ENCODE data around the gene FDX1. TPM values are rescaled to one million over a fixed set of nuclear protein-coding genes. Genes with fewer than 3 reads are reported as not detected.

Gene FDX1
- total and polyA plus RNA-seq, 12 donors: 11.5 to 30.3 (median 21.9) TPM

DNA sequence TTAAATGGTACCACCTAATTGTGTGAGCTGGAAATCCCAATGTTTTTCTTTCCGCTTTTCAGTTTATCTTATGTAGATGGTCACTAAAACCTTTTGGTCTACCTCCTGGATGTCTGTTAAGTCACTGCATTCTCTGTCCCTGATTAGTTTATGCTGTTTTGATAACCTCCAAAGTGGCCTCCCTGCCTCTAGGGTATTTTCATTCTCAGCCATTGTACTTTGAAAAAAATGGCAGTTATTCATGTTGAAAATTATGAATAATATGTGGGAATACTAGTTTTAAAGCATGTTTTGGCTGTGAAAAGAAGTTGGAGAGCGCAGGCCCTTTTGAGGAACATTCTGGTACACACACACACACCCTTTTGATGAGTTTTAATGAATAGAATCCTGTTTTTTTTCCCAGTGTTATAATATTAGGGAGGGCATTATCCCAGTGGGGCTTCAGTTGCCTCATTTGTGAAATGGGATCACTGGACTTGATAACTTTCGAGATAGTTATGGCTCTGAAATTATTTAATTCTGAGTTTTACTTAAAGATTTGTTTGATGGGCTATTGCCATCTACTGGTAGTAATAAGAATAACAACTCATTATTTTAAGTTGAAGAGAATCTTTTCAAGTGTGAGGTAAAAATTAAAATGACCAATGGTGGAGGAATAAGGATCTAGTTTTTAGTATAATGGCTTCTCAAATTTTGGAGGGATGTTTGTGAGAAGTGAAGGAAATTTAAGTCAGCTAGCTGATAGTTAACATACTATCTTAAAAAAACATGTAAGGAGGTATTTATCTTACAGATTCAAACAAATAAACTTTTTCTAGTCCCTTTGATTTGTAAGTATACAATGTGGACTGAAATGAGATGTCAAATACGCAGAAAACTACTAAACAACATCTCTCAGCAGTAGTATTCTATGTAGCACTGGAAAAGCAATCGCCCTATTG lies 3.9 kb downstream of the FDX1 start:
- Histone ChIP-seq H3K27me3 (no peaks in the 10 kb centered on the region), H3K9me3 (no peaks in the 10 kb centered on the region), H3K36me3 (peaks cover 0 to 22% (median 8%) of the 10 kb centered on the region in 9 donors), H3K4me3 (no peak overlapping the region), H3K4me1 (peaks cover 0 to 64% (median 47%) of the 10 kb centered on the region in 9 donors), H3K27ac (no peak overlapping the region)
- intact Hi-C loops (cut with DNase I): loop anchor here in 9 of 10 donors (2.0 to 10.0 kb wide), 9 partner anchors 56 to 801 kb away; partner anchors contain the start of genes RDX (in 1 of the 9) and ZC3H12C (in 1 of the 9)
- no peak for ATAC-seq
- DNase-seq: no peak
- 62 to 70% methylated on average over 5 of the region's 5 CpGs for WGBS, 2 donors
- TF ChIP-seq, protein P1, sequence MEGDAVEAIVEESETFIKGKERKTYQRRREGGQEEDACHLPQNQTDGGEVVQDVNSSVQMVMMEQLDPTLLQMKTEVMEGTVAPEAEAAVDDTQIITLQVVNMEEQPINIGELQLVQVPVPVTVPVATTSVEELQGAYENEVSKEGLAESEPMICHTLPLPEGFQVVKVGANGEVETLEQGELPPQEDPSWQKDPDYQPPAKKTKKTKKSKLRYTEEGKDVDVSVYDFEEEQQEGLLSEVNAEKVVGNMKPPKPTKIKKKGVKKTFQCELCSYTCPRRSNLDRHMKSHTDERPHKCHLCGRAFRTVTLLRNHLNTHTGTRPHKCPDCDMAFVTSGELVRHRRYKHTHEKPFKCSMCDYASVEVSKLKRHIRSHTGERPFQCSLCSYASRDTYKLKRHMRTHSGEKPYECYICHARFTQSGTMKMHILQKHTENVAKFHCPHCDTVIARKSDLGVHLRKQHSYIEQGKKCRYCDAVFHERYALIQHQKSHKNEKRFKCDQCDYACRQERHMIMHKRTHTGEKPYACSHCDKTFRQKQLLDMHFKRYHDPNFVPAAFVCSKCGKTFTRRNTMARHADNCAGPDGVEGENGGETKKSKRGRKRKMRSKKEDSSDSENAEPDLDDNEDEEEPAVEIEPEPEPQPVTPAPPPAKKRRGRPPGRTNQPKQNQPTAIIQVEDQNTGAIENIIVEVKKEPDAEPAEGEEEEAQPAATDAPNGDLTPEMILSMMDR (IDR thresholded peaks at IDR 0.05): peak; percentile 59 to 83 (median 68)

DNA sequence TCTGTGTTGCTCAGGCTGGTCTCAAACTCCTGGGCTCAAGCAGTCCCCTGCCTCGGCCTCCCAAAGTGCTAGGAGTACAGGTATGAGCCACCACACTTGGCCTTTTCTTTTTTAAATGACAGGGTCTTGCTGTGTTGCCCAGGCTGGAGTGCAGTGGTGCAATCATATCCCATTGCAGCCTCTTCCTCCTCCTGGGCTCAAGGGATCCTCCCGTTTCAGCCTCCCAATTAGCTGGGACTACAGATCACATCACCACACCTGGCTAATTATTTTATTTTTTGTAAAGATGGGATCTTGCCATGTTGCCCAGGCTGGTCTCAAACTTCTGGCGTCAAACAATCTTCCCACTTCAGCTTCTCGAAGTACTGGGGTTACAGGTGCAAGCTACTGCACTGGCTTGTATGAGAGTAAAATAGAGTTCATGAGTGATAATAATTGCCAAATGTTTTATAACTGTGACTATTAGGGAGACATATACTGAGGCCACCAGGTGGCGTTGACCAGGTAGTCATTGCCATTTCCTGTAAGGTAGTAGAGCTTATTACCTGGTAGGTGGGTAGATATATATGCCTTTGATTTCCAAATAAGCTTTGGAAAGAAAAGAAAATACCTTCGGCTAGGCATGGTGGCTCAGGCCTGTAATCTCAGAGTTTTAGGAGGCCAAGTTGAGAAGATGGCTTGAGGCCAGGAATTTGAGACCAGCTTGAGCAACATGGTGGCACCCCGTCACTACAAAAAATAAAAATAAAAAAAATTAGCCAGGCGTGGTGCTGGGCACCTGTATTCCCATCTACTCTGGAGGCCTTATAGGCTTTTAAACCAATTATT lies 5.4 kb downstream of the FDX1 start:
- Histone ChIP-seq H3K27me3 (no peaks in the 10 kb centered on the region), H3K9me3 (no peaks in the 10 kb centered on the region), H3K4me3 (no peak overlapping the region), H3K4me1 (peaks cover 0 to 60% (median 42%) of the 10 kb centered on the region in 9 donors), H3K36me3 (peaks cover 0 to 33% (median 8%) of the 10 kb centered on the region in 9 donors), H3K27ac (peak overlapping the region in 1 of 10 donors; percentile 11)
- no peak for DNase-seq
- WGBS, 2 donors: 81 to 85% methylated on average over 8 of the region's 8 CpGs
- intact Hi-C loops (cut with DNase I): loop anchor here in 9 of 10 donors (5.0 to 10.0 kb wide), 8 partner anchors 58 to 800 kb away; partner anchors contain the start of genes RDX (in 1 of the 9) and ZC3H12C (in 1 of the 9)
- ATAC-seq: no peak
- TF ChIP-seq, protein P1 (IDR thresholded peaks at IDR 0.05): peak in 2 of 9 donors; percentile 12 to 19

DNA sequence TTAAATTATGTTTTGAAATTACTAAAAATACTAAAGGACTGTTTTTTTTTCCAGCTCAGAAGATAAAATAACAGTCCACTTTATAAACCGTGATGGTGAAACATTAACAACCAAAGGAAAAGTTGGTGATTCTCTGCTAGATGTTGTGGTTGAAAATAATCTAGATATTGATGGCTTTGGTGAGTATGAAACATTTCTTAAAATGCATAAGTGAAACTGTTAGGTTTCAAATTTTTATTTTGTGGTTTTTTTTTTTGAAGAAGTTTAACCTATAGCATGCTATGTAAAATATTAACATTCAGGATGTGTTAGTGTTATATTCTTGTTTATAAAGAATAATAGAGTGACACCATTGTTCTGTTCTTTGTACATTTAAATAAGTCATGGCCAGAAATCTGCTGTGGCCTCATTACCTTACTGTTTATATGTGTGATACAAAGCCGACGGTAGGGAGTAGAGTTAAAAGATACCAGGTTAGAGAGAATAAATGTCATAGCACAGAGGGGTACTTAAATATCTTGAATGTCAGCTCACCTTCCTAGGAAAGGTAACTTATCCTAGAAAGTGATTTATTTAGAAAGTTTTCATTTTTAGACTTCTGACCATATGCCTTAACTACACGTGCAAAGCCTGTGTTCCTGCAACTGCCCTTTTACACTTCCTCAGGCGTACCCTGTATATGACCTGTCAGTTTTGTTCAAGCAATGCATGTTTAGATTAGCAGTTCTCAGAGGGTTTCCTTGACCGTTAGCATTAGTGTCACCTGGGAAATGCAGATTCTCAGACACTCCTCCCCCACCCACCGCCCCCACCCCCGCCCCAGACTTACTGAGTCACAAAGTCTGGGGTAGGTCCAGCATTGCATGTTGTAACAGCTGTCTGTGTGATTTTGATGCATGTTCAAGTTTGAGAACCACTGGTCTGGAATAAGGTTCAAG lies 6.3 kb downstream of the FDX1 start:
- H3K36me3 ChIP-seq: peaks cover 0 to 41% (median 16%) of the 10 kb centered on the region in 9 donors
- no peaks in the 10 kb centered on the region for H3K27me3 ChIP-seq
- H3K27ac ChIP-seq: peak overlapping the region in 1 of 10 donors; percentile 11
- TF ChIP-seq, protein P1 (IDR thresholded peaks at IDR 0.05): no peak
- no peak overlapping the region for H3K4me3 ChIP-seq
- H3K4me1 ChIP-seq: peaks cover 0 to 58% (median 36%) of the 10 kb centered on the region in 9 donors
- ATAC-seq: peak in 3 of 8 donors; percentile 41 to 77 (median 60)
- whole genome bisulfite sequencing, 2 donors: 59 to 67% methylated on average over 8 of the region's 8 CpGs
- intact Hi-C loops (cut with DNase I): loop anchor here in 3 of 10 donors (2.0 to 10.0 kb wide), 6 partner anchors 141 to 799 kb away; partner anchors contain the start of genes RDX (in 1 of the 3) and ZC3H12C (in 1 of the 3)
- peaks cover 0 to under 1% (median 0%) of the 10 kb centered on the region in 11 donors for H3K9me3 ChIP-seq
- DNase-seq: no peak
